Neutrophil (primary cell): ENCODE measurements around the gene BMPR1B.

Source experiments
- H3K27ac ChIP-seq: fragments of 200-600 bp; sonication (generic); 2 replicates; pipeline ENCODE4 v1.5.1; 2016; ENCODE audit warnings: mild to moderate bottlenecking, moderate library complexity
- H3K27me3 ChIP-seq: fragments of 200-600 bp; sonication (generic); 2 replicates; pipeline ENCODE4 v1.6.0; 2016; ENCODE audit warnings: mild to moderate bottlenecking
- H3K36me3 ChIP-seq: fragments of 200-600 bp; sonication (generic); 2 replicates; pipeline ENCODE4 v1.5.1; 2017
- H3K4me1 ChIP-seq, 2 experiments: fragments of 200-600 bp in 1 of 2; sonication (generic) in 1 of 2; 1 replicate in 1 of 2; 2 replicates in 1 of 2; pipeline versions ENCODE4 v1.5.1 to v1.6.1; 2013 to 2016; ENCODE audit warnings: low read depth in 1 of 2, low read length in 1 of 2, mild to moderate bottlenecking in 1 of 2, moderate library complexity in 1 of 2; ENCODE audit not compliant: control insufficient read depth in 1 of 2, insufficient read depth in 1 of 2
- H3K4me3 ChIP-seq, 2 experiments: fragments of 200-600 bp in 1 of 2; sonication (generic) in 1 of 2; 1 replicate in 1 of 2; 2 replicates in 1 of 2; pipeline ENCODE4 v1.5.1; 2013 to 2016; ENCODE audit warnings: low read depth in 1 of 2, low read length in 1 of 2, mild to moderate bottlenecking in 1 of 2, moderate library complexity in 1 of 2
- H3K9me3 ChIP-seq: fragments of 200-600 bp; sonication (generic); 2 replicates; pipeline ENCODE4 v1.5.1; 2016
- TF ChIP-seq, protein P1 (sequence below): fragments of 200-600 bp; sonication (generic); IDR thresholded peaks from 2 replicates; pipeline ENCODE4 v1.5.1; 2016; ENCODE audit warnings: antibody characterized with exemption

Gene BMPR1B

DNA sequence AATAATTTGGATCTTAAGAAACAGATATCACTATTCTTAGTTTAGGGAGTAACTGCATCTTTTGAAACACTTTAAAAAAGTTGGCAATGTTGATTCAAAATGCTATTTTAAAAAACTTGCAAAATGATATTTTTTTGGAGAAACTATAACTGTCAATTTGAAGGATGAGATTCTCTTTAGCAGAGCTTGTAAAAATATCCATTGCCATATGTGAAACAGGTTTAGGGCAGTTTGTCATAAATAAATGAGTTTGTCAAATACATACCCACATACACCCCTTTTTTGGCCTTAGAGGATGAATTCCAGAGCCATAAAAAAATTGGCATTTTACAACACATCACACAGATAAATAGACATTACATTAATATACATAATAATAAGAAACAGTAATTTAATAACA is 174.6 kb downstream of the BMPR1B start:
- no peaks in the 10 kb centered on the region for H3K4me1 ChIP-seq
- H3K27ac ChIP-seq = no peak overlapping the region
- no peaks in the 10 kb centered on the region for H3K36me3 ChIP-seq
- no peaks in the 10 kb centered on the region for H3K9me3 ChIP-seq
- TF ChIP-seq, protein P1, sequence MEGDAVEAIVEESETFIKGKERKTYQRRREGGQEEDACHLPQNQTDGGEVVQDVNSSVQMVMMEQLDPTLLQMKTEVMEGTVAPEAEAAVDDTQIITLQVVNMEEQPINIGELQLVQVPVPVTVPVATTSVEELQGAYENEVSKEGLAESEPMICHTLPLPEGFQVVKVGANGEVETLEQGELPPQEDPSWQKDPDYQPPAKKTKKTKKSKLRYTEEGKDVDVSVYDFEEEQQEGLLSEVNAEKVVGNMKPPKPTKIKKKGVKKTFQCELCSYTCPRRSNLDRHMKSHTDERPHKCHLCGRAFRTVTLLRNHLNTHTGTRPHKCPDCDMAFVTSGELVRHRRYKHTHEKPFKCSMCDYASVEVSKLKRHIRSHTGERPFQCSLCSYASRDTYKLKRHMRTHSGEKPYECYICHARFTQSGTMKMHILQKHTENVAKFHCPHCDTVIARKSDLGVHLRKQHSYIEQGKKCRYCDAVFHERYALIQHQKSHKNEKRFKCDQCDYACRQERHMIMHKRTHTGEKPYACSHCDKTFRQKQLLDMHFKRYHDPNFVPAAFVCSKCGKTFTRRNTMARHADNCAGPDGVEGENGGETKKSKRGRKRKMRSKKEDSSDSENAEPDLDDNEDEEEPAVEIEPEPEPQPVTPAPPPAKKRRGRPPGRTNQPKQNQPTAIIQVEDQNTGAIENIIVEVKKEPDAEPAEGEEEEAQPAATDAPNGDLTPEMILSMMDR = no peak
- H3K4me3 ChIP-seq = no peak overlapping the region
- H3K27me3 ChIP-seq = no peaks in the 10 kb centered on the region

DNA sequence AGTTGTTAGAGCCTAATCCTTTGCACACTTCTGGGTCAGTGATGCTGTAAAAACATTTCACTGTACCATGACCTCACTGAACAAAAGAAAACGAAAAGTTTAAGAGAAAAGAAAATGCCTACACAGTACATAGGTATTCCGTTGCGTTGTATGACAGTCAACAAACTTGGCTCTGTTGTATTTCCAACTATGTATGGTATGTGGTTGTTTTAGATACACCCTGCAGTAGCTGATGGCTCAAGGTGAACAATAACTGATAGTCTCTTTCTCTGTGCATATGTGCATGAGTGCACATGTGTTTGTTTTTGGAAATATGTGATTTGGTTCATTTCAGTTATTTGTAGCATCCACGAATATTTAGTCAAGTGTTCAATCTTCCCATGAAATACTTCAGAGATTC is 176.0 kb downstream of the BMPR1B start:
- no peaks in the 10 kb centered on the region for H3K9me3 ChIP-seq
- TF ChIP-seq, protein P1 = no peak
- H3K4me1 ChIP-seq = no peaks in the 10 kb centered on the region
- H3K27ac ChIP-seq = no peak overlapping the region
- no peaks in the 10 kb centered on the region for H3K36me3 ChIP-seq
- no peak overlapping the region for H3K4me3 ChIP-seq
- no peaks in the 10 kb centered on the region for H3K27me3 ChIP-seq

DNA sequence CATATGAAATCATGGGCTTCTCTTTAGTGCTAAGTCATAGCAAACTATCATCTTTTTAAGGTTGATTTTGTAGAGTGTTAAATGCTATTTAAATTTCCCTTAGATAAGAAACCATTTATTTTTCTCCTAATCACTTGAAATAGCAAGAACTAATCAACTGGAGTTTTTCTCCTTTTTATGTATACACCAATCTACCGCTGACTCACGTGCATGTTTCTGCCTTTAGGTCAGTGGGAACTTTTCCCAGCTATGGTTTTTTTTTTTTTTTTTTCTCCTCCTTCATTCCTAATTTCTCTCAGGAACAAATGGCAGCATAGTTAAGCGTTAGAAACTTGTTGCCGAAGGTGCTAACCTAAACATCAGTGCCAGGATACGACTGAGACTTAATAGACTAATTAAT is 176.4 kb downstream of the BMPR1B start:
- Histone ChIP-seq H3K27me3 (no peaks in the 10 kb centered on the region), H3K9me3 (no peaks in the 10 kb centered on the region), H3K36me3 (no peaks in the 10 kb centered on the region), H3K27ac (no peak overlapping the region), H3K4me3 (no peak overlapping the region), H3K4me1 (no peaks in the 10 kb centered on the region)
- TF ChIP-seq, protein P1 = no peak

DNA sequence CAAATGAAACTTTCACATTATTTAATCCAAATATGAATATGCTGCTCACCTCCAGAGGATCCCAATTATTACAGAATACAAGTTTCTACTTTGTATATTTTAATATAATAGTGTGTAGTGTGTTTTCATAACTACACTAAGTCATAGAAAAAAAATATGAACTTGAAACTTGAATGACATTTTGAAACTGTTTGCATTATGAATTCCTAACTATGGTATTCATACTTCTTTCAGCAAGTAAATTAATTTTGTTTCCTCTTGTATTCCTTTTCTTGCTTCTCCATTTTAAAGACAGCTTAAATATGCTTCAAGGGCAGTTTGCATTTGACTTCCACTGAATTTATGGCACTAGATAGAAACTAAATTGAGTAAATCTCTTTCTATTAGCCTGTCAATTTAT is 177.1 kb downstream of the BMPR1B start:
- Histone ChIP-seq H3K4me3 (no peak overlapping the region), H3K4me1 (no peaks in the 10 kb centered on the region), H3K36me3 (no peaks in the 10 kb centered on the region), H3K27me3 (no peaks in the 10 kb centered on the region), H3K9me3 (no peaks in the 10 kb centered on the region), H3K27ac (no peak overlapping the region)
- TF ChIP-seq, protein P1 = no peak

GRCh38 chr4:94936854-94937253 is 179.1 kb downstream of the BMPR1B start:
- no peak overlapping the region for H3K27ac ChIP-seq
- no peak overlapping the region for H3K4me3 ChIP-seq
- H3K27me3 ChIP-seq = no peaks in the 10 kb centered on the region
- H3K4me1 ChIP-seq = no peaks in the 10 kb centered on the region
- H3K9me3 ChIP-seq = no peaks in the 10 kb centered on the region
- TF ChIP-seq, protein P1 = no peak
- no peaks in the 10 kb centered on the region for H3K36me3 ChIP-seq
